Measurements from ENCODE around the gene TBC1D22B. TPM values are rescaled to one million over a fixed set of nuclear protein-coding genes. Genes with fewer than 3 reads are reported as not detected.

Gene TBC1D22B
- total and polyA plus RNA-seq, 2 experiments from 2014 or later, result 5.0 to 8.3 TPM

DNA sequence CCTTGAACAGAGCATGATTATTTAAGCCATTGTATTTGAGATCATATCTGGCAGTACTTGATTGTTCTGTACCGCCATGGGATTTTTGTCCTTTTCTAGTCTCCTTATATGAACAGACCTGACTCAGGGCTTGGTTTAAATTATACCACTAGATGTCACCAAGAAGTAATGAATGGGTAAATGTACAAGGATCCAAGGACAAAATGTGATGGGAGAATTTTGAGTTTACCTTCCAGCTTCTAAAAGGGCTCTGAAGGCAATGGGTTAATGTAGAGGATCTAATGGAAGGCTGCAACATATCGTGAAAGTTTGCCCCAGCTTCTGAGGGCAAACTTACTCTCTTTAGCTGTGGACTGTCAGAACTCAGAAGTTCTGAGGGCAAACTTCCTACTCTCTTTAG, 108.2 kb downstream of the TBC1D22B start:
- H3K9ac ChIP-seq, result no peak overlapping the region
- peaks cover 7% of the 10 kb centered on the region; the same call in 1 of the 2 replicates for H3F3A ChIP-seq (ENCODE audit: insufficient read depth)
- 53 to 60% methylated on average over 2 of the region's 2 CpGs for WGBS, 2 experiments (ENCODE audit: low coverage in 1 of 2, low lambda C conversion rate in 2 of 2, missing lambda C conversion rate in 2 of 2)
- H4K20me1 ChIP-seq (ENCODE audit: insufficient read depth), result no peaks in the 10 kb centered on the region
- no peak overlapping the region for H3K4me3 ChIP-seq
- TF ChIP-seq EZH2 (IDR thresholded peaks at IDR 0.05; ENCODE audit: insufficient read depth, poor library complexity, severe bottlenecking) (no peak), EZH2phosphoT487 (IDR thresholded peaks at IDR 0.05; ENCODE audit: insufficient read depth, low read depth) (no peak)
- no peak overlapping the region for H3K27ac ChIP-seq
- H3K9me2 ChIP-seq (ENCODE audit: insufficient read depth), result no peaks in the 10 kb centered on the region
- H3K27me3 ChIP-seq (replicated peaks; ENCODE audit: insufficient read depth), result no peaks in the 10 kb centered on the region
- in situ Hi-C loops (cut with MboI), result no loop called here
- H3K9me3 ChIP-seq (ENCODE audit: low read depth), result no peaks in the 10 kb centered on the region
- no peak overlapping the region for H2AFZ ChIP-seq
- peaks cover 14% of the 10 kb centered on the region for H3K4me1 ChIP-seq (ENCODE audit: insufficient read depth)
- H3K36me3 ChIP-seq (ENCODE audit: low read depth), result peaks cover 13% of the 10 kb centered on the region; the same call in 1 of the 2 replicates
- H3K79me2 ChIP-seq (ENCODE audit: insufficient read depth), result peaks cover 15% of the 10 kb centered on the region; the same call in 1 of the 2 replicates
- H3K4me2 ChIP-seq (ENCODE audit: unreplicated experiment), result no peak overlapping the region
- DNase-seq, result peak; percentile 34

- Histone ChIP-seq H2AFZ (no peak overlapping the region), H3K36me3 (ENCODE audit: low read depth) (peaks cover 6% of the 10 kb centered on the region; the same call in 1 of the 2 replicates), H3K4me1 (ENCODE audit: insufficient read depth) (peaks cover 14% of the 10 kb centered on the region), H3K4me3 (no peak overlapping the region), H4K20me1 (ENCODE audit: insufficient read depth) (no peaks in the 10 kb centered on the region), H3K79me2 (ENCODE audit: insufficient read depth) (peaks cover 17% of the 10 kb centered on the region; the same call in 1 of the 2 replicates), H3F3A (ENCODE audit: insufficient read depth) (peaks cover 7% of the 10 kb centered on the region; the same call in 1 of the 2 replicates), H3K9me2 (ENCODE audit: insufficient read depth) (no peaks in the 10 kb centered on the region), H3K4me2 (ENCODE audit: unreplicated experiment) (no peak overlapping the region), H3K9me3 (ENCODE audit: low read depth) (no peaks in the 10 kb centered on the region), H3K27me3 (replicated peaks; ENCODE audit: insufficient read depth) (no peaks in the 10 kb centered on the region), H3K27ac (no peak overlapping the region), H3K9ac (no peak overlapping the region)
- in situ Hi-C loops (cut with MboI), result no loop called here
- 96 to 98% methylated on average over 3 of the region's 3 CpGs for WGBS, 2 experiments (ENCODE audit: low coverage in 1 of 2, low lambda C conversion rate in 2 of 2, missing lambda C conversion rate in 2 of 2)
- TF ChIP-seq EZH2phosphoT487 (IDR thresholded peaks at IDR 0.05; ENCODE audit: insufficient read depth, low read depth), result no peak
- no peak for TF ChIP-seq EZH2 (IDR thresholded peaks at IDR 0.05; ENCODE audit: insufficient read depth, poor library complexity, severe bottlenecking)
- peak; percentile 3 for DNase-seq
Measured at GRCh38 chr6:37366910-37367309, 109.3 kb downstream of the TBC1D22B start.

GRCh38 chr6:37368961-37369320, 111.4 kb downstream of the TBC1D22B start:
- peaks cover 7% of the 10 kb centered on the region; the same call in 1 of the 2 replicates for H3F3A ChIP-seq (ENCODE audit: insufficient read depth)
- H3K9ac ChIP-seq, result no peak overlapping the region
- no peak overlapping the region for H3K4me2 ChIP-seq (ENCODE audit: unreplicated experiment)
- no peak for DNase-seq
- no peaks in the 10 kb centered on the region for H3K27me3 ChIP-seq (replicated peaks; ENCODE audit: insufficient read depth)
- H4K20me1 ChIP-seq (ENCODE audit: insufficient read depth), result no peaks in the 10 kb centered on the region
- H3K79me2 ChIP-seq (ENCODE audit: insufficient read depth), result peaks cover 7% of the 10 kb centered on the region; the same call in 1 of the 2 replicates
- in situ Hi-C loops (cut with MboI), result no loop called here
- no peaks in the 10 kb centered on the region for H3K9me2 ChIP-seq (ENCODE audit: insufficient read depth)
- H3K9me3 ChIP-seq (ENCODE audit: low read depth), result no peaks in the 10 kb centered on the region
- peaks cover 14% of the 10 kb centered on the region for H3K4me1 ChIP-seq (ENCODE audit: insufficient read depth)
- 95 to 100% methylated on average over 1 of the region's 1 CpG for WGBS, 2 experiments (ENCODE audit: low coverage in 1 of 2, low lambda C conversion rate in 2 of 2, missing lambda C conversion rate in 2 of 2)
- no peak for TF ChIP-seq EZH2phosphoT487 (IDR thresholded peaks at IDR 0.05; ENCODE audit: insufficient read depth, low read depth)
- H3K27ac ChIP-seq, result no peak overlapping the region
- H3K4me3 ChIP-seq, result no peak overlapping the region
- no peak overlapping the region for H2AFZ ChIP-seq
- H3K36me3 ChIP-seq (ENCODE audit: low read depth), result peaks cover 4% of the 10 kb centered on the region; the same call in 1 of the 2 replicates

- Histone ChIP-seq H4K20me1 (ENCODE audit: insufficient read depth) (no peaks in the 10 kb centered on the region), H3K27me3 (replicated peaks; ENCODE audit: insufficient read depth) (no peaks in the 10 kb centered on the region), H3K36me3 (ENCODE audit: low read depth) (peaks cover 4% of the 10 kb centered on the region; the same call in 1 of the 2 replicates), H3K79me2 (ENCODE audit: insufficient read depth) (peaks cover 7% of the 10 kb centered on the region; the same call in 1 of the 2 replicates), H3K4me1 (ENCODE audit: insufficient read depth) (peaks cover 14% of the 10 kb centered on the region), H3K9me3 (ENCODE audit: low read depth) (no peaks in the 10 kb centered on the region), H3F3A (ENCODE audit: insufficient read depth) (peaks cover 7% of the 10 kb centered on the region; the same call in 1 of the 2 replicates), H3K27ac (peak overlapping the region; percentile 29; the same call in 1 of the 2 replicates), H3K4me2 (ENCODE audit: unreplicated experiment) (peak overlapping the region; percentile 6), H3K4me3 (no peak overlapping the region), H3K9ac (no peak overlapping the region), H2AFZ (no peak overlapping the region), H3K9me2 (ENCODE audit: insufficient read depth) (no peaks in the 10 kb centered on the region)
- WGBS, 2 experiments (ENCODE audit: low coverage in 1 of 2, low lambda C conversion rate in 2 of 2, missing lambda C conversion rate in 2 of 2), result 42 to 45% methylated on average over 1 of the region's 1 CpG
- TF ChIP-seq EZH2phosphoT487 (IDR thresholded peaks at IDR 0.05; ENCODE audit: insufficient read depth, low read depth) (no peak), EZH2 (IDR thresholded peaks at IDR 0.05; ENCODE audit: insufficient read depth, poor library complexity, severe bottlenecking) (no peak)
- peak; percentile 35 for DNase-seq
- in situ Hi-C loops (cut with MboI), result no loop called here
Measured at GRCh38 chr6:37369321-37370201, 112.0 kb downstream of the TBC1D22B start.
